IPS-18c (cell line): ENCODE data around the gene LBX2.
"Not testable (repeated sequence)": the region's sequence is repeated elsewhere in the genome, so short reads cannot be mapped to it uniquely, and the experiment has no call there.

ENCODE experiments used
- H3K4me3 ChIP-seq: 2 replicates; pipeline ENCODE4 v1.7.0; 2013; ENCODE audit warnings: low read depth, mild to moderate bottlenecking, low read length, moderate library complexity; ENCODE audit not compliant: insufficient read depth
- H3K9me3 ChIP-seq: one replicate; pipeline ENCODE4 v1.6.1; 2013; ENCODE audit warnings: mild to moderate bottlenecking, low read length, moderate library complexity; ENCODE audit not compliant: control insufficient read depth, insufficient read depth

LBX2 gene

GRCh38 chr2:74497777-74498499 lies 1.5 kb downstream of the LBX2 start:
- Histone ChIP-seq H3K9me3 (no peaks in the 10 kb centered on the region), H3K4me3 (peak overlapping the region; percentile 55)

- H3K9me3 ChIP-seq, result no peaks in the 10 kb centered on the region
- peak overlapping the region; percentile 55 for H3K4me3 ChIP-seq
These were observed 2.2 kb downstream of the LBX2 start for GRCh38 chr2:74496997-74497776.

- Histone ChIP-seq H3K4me3 (no peak overlapping the region), H3K9me3 (no peaks in the 10 kb centered on the region)
These were observed 4.0 kb downstream of the LBX2 start for GRCh38 chr2:74495440-74495839.

GRCh38 chr2:74493546-74493945 lies 5.9 kb downstream of the LBX2 start:
- no peaks in the 10 kb centered on the region for H3K9me3 ChIP-seq
- no peak overlapping the region for H3K4me3 ChIP-seq

- Histone ChIP-seq H3K4me3 (no peak overlapping the region), H3K9me3 (no peaks in the 10 kb centered on the region)
These were observed 7.5 kb downstream of the LBX2 start for GRCh38 chr2:74491648-74492544.

- Histone ChIP-seq H3K9me3 (no peaks in the 10 kb centered on the region), H3K4me3 (no peak overlapping the region)
These were observed 9.5 kb downstream of the LBX2 start for GRCh38 chr2:74489906-74490305.

- Histone ChIP-seq H3K9me3 (no peaks in the 10 kb centered on the region), H3K4me3 (no peak overlapping the region)
These were observed 10.5 kb downstream of the LBX2 start for GRCh38 chr2:74488643-74489481.

GRCh38 chr2:74486141-74486540 lies 13.3 kb downstream of the LBX2 start:
- H3K4me3 ChIP-seq, result no peak overlapping the region
- no peaks in the 10 kb centered on the region for H3K9me3 ChIP-seq

GRCh38 chr2:74483675-74484164 lies 15.7 kb downstream of the LBX2 start:
- peak overlapping the region; percentile 87 for H3K4me3 ChIP-seq
- not testable (repeated sequence) for H3K9me3 ChIP-seq

GRCh38 chr2:74482801-74483674 lies 16.4 kb downstream of the LBX2 start, which contains the start of the genes CCDC142 and TTC31:
Gene CCDC142, minus strand, starts transcription at chr2:74482998. Its CDS starts 161 bp downstream, at chr2:74482837.
Gene TTC31, plus strand, starts transcription at chr2:74483081. Its CDS starts 15 bp downstream, at chr2:74483096.
- H3K9me3 ChIP-seq, result no peaks in the 10 kb centered on the region
- H3K4me3 ChIP-seq, result peak within 1 kb of the TSS; percentile 87

GRCh38 chr2:74481961-74482800 lies 17.2 kb downstream of the LBX2 start:
- Histone ChIP-seq H3K4me3 (peak overlapping the region; percentile 87), H3K9me3 (no peaks in the 10 kb centered on the region)

GRCh38 chr2:74481431-74481830 lies 18.0 kb downstream of the LBX2 start:
- Histone ChIP-seq H3K9me3 (no peaks in the 10 kb centered on the region), H3K4me3 (peak overlapping the region; percentile 87)

- H3K4me3 ChIP-seq, result no peak overlapping the region
- no peaks in the 10 kb centered on the region for H3K9me3 ChIP-seq
These were observed 24.5 kb downstream of the LBX2 start for GRCh38 chr2:74474899-74475298.

GRCh38 chr2:74474481-74474880 lies 24.9 kb downstream of the LBX2 start:
- Histone ChIP-seq H3K9me3 (no peaks in the 10 kb centered on the region), H3K4me3 (no peak overlapping the region)

GRCh38 chr2:74472945-74473258 lies 26.5 kb downstream of the LBX2 start:
- Histone ChIP-seq H3K9me3 (no peaks in the 10 kb centered on the region), H3K4me3 (peak overlapping the region; percentile 99)
